Sciatic nerve (tissue), 2 donors: Measurements from ENCODE around the gene METAP1D. TPM values are rescaled to one million over a fixed set of nuclear protein-coding genes. Genes with fewer than 3 reads are reported as not detected.
"Not testable (repeated sequence)": the region's sequence is repeated elsewhere in the genome, so short reads cannot be mapped to it uniquely, and the experiment has no call there.

ENCODE experiments used
- ATAC-seq: fragments of 200-7000 bp; cut with Tn5 transposase; one replicate; pipeline ENCODE4 v1.9.1; 2020; ENCODE audit warnings: mild to moderate bottlenecking, moderate library complexity
- DNase-seq: peaks from one replicate; pipeline ENCODE4 v3.0.0-alpha.2; 2020; ENCODE audit warnings: low spot score
- intact Hi-C: fragments of 100-400 bp; cut with DNase I; formaldehyde crosslinking; loops from one replicate; pipeline ENCODE4 v1.14.2; 2022
- total RNA-seq: library from RNA; stranded (reverse); fragmentation: NEBNext Ultra II Directional; extraction: Animal tissue kit (Norgen Biotek cat#: 25700); gene quantifications from one replicate; pipeline ENCODE4 v1.2.1, GENCODE V29; 2021
- donor health status: DM: no; HTN: no; CAD: no.
- donor health status: DM: no; HTN: no; CAD: no.

METAP1D gene
- total RNA-seq: 12.6 TPM

- DNase-seq (peak; percentile 92), ATAC-seq (peak; percentile 99)
- intact Hi-C loops: no loop called here
Measured at GRCh38 chr2:171999604-172000469, at the start of gene METAP1D. TSS of gene METAP1D (plus strand) at chr2:171999953. CDS start at chr2:171999970, 17 bp downstream.

- no peak for DNase-seq
Measured at GRCh38 chr2:171952276-171952675, 47.5 kb upstream of the METAP1D start.

GRCh38 chr2:171952748-171953147 is 47.0 kb upstream of the METAP1D start:
- intact Hi-C loops: no loop called here
- ATAC-seq: no peak
- no peak for DNase-seq

More at GRCh38 chr2:171952276-171952675, 47.5 kb upstream of the METAP1D start:
- intact Hi-C loops: no loop called here
- no peak for ATAC-seq

- intact Hi-C loops: no loop called here
- peak; percentile 62 for ATAC-seq
- no peak for DNase-seq
Measured at GRCh38 chr2:171956135-171956825, 43.5 kb upstream of the METAP1D start.

- ATAC-seq: no peak
- intact Hi-C loops: no loop called here
- DNase-seq: no peak
Measured at GRCh38 chr2:171957061-171957460, 42.7 kb upstream of the METAP1D start.

- intact Hi-C loops: no loop called here
- ATAC-seq: no peak
- DNase-seq: no peak
Measured at GRCh38 chr2:171958475-171958874, 41.3 kb upstream of the METAP1D start.

DNA sequence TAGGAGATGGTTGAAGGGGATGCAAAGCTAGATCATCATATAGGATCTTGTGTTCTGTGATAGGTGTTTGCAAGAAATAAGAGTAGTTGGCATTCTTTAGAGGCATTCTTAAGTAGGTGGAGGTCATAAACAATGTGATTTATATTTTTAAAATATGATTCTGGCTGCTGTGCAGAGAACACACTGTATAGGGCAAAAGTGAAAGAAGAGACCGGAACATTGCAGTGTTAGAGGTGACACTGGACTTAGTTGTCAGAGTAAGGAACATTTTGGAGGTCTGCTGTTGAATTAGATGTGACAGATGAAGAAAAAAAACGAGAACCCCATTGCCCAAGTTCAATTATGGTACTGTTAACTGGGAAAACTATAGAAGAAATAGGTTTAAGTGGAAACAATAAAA is 39.8 kb upstream of the METAP1D start:
- intact Hi-C loops: no loop called here
- DNase-seq (no peak), ATAC-seq (no peak)

GRCh38 chr2:171960570-171960969 is 39.2 kb upstream of the METAP1D start:
- no peak for DNase-seq
- ATAC-seq: no peak
- intact Hi-C loops: no loop called here

GRCh38 chr2:171963198-171963597 is 36.6 kb upstream of the METAP1D start:
- DNase-seq: no peak
- intact Hi-C loops: no loop called here
- ATAC-seq: no peak

DNA sequence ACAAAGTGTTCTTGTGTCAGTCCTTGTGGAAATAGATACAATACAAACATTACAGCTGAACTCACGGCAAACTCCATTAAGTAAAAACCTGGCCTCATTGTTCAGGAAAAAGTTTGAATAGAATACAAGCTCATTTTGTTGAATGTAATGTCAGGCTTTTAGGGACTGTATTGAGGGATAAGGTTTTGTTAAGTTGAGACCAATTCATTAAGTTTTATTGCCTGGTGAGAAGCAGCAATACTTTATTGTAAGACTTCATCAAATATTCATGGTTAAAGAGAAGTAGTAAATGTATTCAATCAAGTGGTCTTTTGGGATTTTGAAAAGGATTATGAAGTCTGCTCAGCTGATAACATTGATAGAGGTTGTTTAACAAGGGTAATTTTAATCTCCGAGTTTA is 35.4 kb upstream of the METAP1D start:
- ATAC-seq: no peak
- DNase-seq: no peak
- intact Hi-C loops: no loop called here

DNA sequence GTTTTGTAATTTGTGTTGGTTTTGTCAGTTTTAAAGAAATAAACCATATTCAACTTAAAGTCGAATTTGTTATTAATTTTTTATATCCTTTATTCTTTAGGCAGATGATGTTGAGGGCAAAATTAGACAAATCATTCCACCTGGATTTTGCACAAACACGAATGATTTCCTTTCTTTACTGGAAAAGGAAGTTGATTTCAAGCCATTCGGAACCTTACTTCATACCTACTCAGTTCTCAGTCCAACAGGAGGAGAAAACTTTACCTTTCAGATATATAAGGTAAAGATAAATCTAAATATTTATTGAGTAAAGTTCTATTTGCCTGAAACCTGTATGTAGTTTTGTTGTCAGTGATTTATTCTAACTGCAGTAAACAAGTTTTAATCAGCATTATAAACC is 34.5 kb upstream of the METAP1D start:
- DNase-seq (no peak), ATAC-seq (no peak)
- intact Hi-C loops: no loop called here

- DNase-seq (no peak), ATAC-seq (no peak)
- intact Hi-C loops: no loop called here
Measured at GRCh38 chr2:171965661-171966060, 34.1 kb upstream of the METAP1D start.

- DNase-seq (no peak), ATAC-seq (no peak)
- intact Hi-C loops: no loop called here
Measured at GRCh38 chr2:171966235-171966634, 33.5 kb upstream of the METAP1D start.

DNA sequence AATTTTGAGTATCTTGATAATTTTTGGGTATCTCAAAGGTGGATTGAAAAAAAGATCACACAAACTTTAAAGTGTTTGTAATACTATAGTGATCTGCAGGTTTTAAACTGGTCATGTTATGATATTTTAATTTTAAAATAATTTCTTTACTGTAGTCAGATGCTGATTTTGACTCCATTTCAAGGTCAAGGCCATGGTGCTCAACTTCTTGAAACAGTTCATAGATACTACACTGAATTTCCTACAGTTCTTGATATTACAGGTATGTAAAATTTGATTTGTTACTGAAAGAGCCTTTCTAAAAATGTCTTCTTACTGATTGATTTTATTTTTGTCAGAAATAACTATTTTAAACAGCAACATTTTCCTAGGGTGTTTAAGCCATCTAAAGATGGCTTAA is 33.1 kb upstream of the METAP1D start:
- intact Hi-C loops: no loop called here
- DNase-seq: no peak
- ATAC-seq: no peak

DNA sequence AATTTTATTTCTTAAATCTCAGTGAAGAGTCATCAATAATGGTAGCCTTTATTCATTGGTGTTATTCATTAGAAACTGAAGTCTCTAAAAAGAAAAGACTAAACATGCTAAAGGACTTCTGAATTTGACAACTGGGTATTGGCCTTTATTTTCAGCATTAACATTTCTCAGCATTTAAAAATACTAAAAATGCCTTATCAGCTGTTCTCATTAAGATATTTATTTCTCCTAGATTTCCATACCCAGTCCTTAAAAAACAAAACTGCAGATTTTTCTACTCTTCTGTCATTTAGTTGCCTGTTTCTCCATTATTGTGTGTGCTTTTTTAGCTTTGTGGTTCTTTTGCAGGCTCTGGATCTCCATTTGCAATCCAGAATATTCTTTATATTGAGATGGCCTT is 31.2 kb upstream of the METAP1D start:
- intact Hi-C loops: no loop called here
- DNase-seq: no peak
- ATAC-seq: no peak

- intact Hi-C loops: no loop called here
- no peak for DNase-seq
- no peak for ATAC-seq
Measured at GRCh38 chr2:171972329-171972982, 27.3 kb upstream of the METAP1D start.

- ATAC-seq: no peak
- no peak for DNase-seq
- intact Hi-C loops: no loop called here
Measured at GRCh38 chr2:171979103-171979502, 20.6 kb upstream of the METAP1D start.

DNA sequence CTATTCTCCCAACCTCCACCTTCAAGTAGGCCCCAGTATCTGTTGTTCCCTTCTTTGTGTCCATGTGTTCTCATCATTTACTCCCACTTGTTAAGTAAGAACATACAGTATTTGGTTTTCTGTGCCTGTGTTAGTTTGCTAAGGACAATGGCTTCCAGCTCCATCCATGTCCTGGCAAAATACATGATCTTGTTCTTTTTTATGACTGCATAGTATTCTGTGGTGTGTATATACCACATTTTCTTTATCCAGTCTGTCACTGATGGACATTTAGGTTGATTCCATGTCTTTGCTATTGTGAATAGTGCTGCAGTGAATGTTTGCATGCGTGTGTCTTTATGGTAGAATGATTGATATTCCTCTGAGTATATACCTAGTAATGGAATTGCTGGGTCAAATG is 15.8 kb upstream of the METAP1D start:
- DNase-seq, intact Hi-C loops, ATAC-seq: not testable (repeated sequence)

DNA sequence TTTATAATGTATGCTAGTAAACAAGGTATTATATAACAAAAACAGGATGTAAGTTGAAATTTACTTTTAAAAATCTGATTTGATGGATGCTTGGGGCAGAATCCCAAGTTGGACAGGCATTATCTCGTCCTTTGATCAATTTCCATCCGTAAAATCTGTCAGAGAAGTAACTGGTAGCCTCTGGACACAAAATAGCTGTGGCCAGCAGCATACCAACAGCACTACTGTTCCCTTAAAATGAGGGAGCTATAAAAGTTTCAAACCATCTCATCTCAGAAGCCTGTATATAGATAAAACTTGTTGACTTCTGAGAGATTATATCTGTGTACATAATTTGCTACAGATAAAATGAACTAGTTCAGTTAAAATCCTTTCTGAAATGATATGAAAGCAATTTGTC is 14.7 kb upstream of the METAP1D start:
- DNase-seq: no peak
- ATAC-seq: no peak
- intact Hi-C loops: no loop called here

- intact Hi-C loops: no loop called here
- DNase-seq (no peak), ATAC-seq (no peak)
Measured at GRCh38 chr2:171986778-171987177, 13.0 kb upstream of the METAP1D start.
